ENCODE measurements around the gene PGAM1.

DNA sequence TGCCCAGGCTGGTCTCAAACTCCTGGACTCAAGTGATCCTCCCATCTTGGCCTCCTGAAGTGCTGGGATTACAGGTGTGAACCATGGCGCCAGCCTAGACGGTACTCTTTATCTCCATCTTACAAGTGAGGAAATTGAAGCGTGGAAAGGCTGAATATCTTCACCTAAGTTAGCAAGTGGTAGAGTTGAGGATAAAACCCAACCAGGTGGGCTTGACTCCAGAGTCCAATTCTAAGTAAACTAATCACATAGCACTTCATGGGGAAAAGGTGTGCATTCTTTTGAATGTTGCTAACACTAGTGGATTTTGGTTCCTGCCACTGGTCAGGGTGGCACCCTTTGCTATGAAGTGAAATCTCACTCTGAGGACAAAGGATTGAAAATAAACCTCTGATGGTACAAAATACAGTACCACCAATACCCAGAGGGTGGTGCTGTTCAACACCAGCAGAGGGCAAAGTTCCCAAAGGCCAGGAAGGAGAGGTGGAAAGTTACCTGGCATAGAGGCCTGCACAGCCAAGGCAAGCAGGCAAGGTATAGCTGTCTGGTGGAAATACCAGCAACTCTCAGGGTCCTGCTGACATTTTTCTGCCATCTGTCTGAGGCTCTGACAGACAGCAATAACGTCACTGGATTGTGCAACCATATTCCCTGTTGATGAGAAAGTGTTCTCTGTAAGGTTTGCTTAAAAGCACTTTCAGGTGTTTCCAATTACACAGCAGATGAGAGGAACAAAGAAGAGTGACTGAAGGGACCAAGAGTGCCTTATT, 37.6 kb downstream of the PGAM1 start:
- TF ChIP-seq EZH2phosphoT487 (IDR thresholded peaks at IDR 0.05; ENCODE audit: borderline replicate concordance, low read depth) (no peak), YY1 (IDR thresholded peaks at IDR 0.05; ENCODE audit: low read depth) (no peak), RCOR1 (IDR thresholded peaks at IDR 0.05; ENCODE audit: low read length) (no peak), TCF12 (IDR thresholded peaks at IDR 0.05) (peak; percentile 58; the same call in 1 of the 2 replicates), SMC3 (IDR thresholded peaks at IDR 0.05; ENCODE audit: low read depth, low read length) (peak; percentile 84), POLR2AphosphoS5 (IDR thresholded peaks at IDR 0.05; ENCODE audit: low read depth, low read length) (no peak; the same call in 1 of the 2 replicates), TAF1 (IDR thresholded peaks at IDR 0.05; ENCODE audit: borderline replicate concordance, low read depth, low read length) (no peak)
- TF ChIP-seq, protein P1, sequence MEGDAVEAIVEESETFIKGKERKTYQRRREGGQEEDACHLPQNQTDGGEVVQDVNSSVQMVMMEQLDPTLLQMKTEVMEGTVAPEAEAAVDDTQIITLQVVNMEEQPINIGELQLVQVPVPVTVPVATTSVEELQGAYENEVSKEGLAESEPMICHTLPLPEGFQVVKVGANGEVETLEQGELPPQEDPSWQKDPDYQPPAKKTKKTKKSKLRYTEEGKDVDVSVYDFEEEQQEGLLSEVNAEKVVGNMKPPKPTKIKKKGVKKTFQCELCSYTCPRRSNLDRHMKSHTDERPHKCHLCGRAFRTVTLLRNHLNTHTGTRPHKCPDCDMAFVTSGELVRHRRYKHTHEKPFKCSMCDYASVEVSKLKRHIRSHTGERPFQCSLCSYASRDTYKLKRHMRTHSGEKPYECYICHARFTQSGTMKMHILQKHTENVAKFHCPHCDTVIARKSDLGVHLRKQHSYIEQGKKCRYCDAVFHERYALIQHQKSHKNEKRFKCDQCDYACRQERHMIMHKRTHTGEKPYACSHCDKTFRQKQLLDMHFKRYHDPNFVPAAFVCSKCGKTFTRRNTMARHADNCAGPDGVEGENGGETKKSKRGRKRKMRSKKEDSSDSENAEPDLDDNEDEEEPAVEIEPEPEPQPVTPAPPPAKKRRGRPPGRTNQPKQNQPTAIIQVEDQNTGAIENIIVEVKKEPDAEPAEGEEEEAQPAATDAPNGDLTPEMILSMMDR (IDR thresholded peaks at IDR 0.05): peak; percentile 89
- TF ChIP-seq, protein P2, sequence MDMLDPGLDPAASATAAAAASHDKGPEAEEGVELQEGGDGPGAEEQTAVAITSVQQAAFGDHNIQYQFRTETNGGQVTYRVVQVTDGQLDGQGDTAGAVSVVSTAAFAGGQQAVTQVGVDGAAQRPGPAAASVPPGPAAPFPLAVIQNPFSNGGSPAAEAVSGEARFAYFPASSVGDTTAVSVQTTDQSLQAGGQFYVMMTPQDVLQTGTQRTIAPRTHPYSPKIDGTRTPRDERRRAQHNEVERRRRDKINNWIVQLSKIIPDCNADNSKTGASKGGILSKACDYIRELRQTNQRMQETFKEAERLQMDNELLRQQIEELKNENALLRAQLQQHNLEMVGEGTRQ (IDR thresholded peaks at IDR 0.05; ENCODE audit: borderline replicate concordance, low read depth, low read length): no peak
- TF ChIP-seq, protein P3, sequence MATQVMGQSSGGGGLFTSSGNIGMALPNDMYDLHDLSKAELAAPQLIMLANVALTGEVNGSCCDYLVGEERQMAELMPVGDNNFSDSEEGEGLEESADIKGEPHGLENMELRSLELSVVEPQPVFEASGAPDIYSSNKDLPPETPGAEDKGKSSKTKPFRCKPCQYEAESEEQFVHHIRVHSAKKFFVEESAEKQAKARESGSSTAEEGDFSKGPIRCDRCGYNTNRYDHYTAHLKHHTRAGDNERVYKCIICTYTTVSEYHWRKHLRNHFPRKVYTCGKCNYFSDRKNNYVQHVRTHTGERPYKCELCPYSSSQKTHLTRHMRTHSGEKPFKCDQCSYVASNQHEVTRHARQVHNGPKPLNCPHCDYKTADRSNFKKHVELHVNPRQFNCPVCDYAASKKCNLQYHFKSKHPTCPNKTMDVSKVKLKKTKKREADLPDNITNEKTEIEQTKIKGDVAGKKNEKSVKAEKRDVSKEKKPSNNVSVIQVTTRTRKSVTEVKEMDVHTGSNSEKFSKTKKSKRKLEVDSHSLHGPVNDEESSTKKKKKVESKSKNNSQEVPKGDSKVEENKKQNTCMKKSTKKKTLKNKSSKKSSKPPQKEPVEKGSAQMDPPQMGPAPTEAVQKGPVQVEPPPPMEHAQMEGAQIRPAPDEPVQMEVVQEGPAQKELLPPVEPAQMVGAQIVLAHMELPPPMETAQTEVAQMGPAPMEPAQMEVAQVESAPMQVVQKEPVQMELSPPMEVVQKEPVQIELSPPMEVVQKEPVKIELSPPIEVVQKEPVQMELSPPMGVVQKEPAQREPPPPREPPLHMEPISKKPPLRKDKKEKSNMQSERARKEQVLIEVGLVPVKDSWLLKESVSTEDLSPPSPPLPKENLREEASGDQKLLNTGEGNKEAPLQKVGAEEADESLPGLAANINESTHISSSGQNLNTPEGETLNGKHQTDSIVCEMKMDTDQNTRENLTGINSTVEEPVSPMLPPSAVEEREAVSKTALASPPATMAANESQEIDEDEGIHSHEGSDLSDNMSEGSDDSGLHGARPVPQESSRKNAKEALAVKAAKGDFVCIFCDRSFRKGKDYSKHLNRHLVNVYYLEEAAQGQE (IDR thresholded peaks at IDR 0.05; ENCODE audit: low read depth, low read length): no peak
- TF ChIP-seq, protein P4, sequence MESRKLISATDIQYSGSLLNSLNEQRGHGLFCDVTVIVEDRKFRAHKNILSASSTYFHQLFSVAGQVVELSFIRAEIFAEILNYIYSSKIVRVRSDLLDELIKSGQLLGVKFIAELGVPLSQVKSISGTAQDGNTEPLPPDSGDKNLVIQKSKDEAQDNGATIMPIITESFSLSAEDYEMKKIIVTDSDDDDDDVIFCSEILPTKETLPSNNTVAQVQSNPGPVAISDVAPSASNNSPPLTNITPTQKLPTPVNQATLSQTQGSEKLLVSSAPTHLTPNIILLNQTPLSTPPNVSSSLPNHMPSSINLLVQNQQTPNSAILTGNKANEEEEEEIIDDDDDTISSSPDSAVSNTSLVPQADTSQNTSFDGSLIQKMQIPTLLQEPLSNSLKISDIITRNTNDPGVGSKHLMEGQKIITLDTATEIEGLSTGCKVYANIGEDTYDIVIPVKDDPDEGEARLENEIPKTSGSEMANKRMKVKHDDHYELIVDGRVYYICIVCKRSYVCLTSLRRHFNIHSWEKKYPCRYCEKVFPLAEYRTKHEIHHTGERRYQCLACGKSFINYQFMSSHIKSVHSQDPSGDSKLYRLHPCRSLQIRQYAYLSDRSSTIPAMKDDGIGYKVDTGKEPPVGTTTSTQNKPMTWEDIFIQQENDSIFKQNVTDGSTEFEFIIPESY (IDR thresholded peaks at IDR 0.05; ENCODE audit: borderline replicate concordance, low read depth): no peak

Data from SK-N-SH (cell line).